K562 (cell line): ENCODE results near the gene DHPS. TPM values are rescaled to one million over a fixed set of nuclear protein-coding genes. Genes with fewer than 3 reads are reported as not detected.

ENCODE experiments used
- ARHGAP35 ChIP-seq: fragments of 450-650 bp; IDR thresholded peaks from 2 replicates; pipeline ENCODE4 v1.6.1; 2018; ENCODE audit not compliant: partially characterized antibody
- BCL6 ChIP-seq: fragments of 250-450 bp; sonication (Bioruptor Pico); IDR thresholded peaks from 2 replicates; pipeline ENCODE4 v1.4.0; 2020
- CBFB ChIP-seq: sonication (generic); formaldehyde crosslinking; IDR thresholded peaks from 2 replicates; pipeline ENCODE4 v1.4.0; 2020; ENCODE audit warnings: mild to moderate bottlenecking, missing genetic modification reagents
- CEBPG ChIP-seq, 3 experiments: fragments of 200-800 bp in 1 of 3; sonication (Bioruptor generic) in 1 of 3; sonication (generic) in 1 of 3; formaldehyde crosslinking in 1 of 3; IDR thresholded peaks in 2 of 3; conservative IDR thresholded peaks in 1 of 3; 2 replicates each; pipeline versions ENCODE4 v1.6.1 to v1.8.0; 2016 to 2022; ENCODE audit warnings: missing compliant biosample characterization in 2 of 3, missing genetic modification characterization in 2 of 3, mild to moderate bottlenecking in 1 of 3, missing genetic modification reagents in 1 of 3
- CGGBP1 ChIP-seq: fragments of 250-450 bp; sonication (Bioruptor Pico); IDR thresholded peaks from 2 replicates; pipeline ENCODE4 v1.9.0; 2021; ENCODE audit warnings: mild to moderate bottlenecking
- FOXK1 ChIP-seq: sonication (generic); formaldehyde crosslinking; IDR thresholded peaks from 2 replicates; pipeline ENCODE4 v1.8.0; 2022; ENCODE audit warnings: missing genetic modification reagents, mild to moderate bottlenecking, borderline replicate concordance
- HDAC2 ChIP-seq: fragments of 450-650 bp; IDR thresholded peaks from 2 replicates; pipeline ENCODE4 v1.6.1; 2016; ENCODE audit warnings: mild to moderate bottlenecking
- KDM2B ChIP-seq: fragments of 250-450 bp; sonication (Bioruptor Pico); IDR thresholded peaks from 2 replicates; pipeline ENCODE4 v1.8.0; 2021; ENCODE audit warnings: mild to moderate bottlenecking, moderate library complexity
- KDM5B ChIP-seq: fragments of 200-600 bp; sonication (generic); IDR thresholded peaks from 2 replicates; pipeline ENCODE4 v1.6.1; 2012; ENCODE audit warnings: low read depth, mild to moderate bottlenecking, moderate library complexity, low read length, control low read depth, inconsistent platforms; ENCODE audit not compliant: insufficient replicate concordance
- NKRF ChIP-seq: fragments of 450-650 bp; IDR thresholded peaks from 2 replicates; pipeline ENCODE4 v1.6.1; 2016; ENCODE audit warnings: borderline replicate concordance
- PCBP2 ChIP-seq: fragments of 200-400 bp; formaldehyde crosslinking; IDR thresholded peaks from 2 replicates; pipeline ENCODE4 v1.6.1; 2018; ENCODE audit warnings: low read length, low read depth, mild to moderate bottlenecking, moderate library complexity; ENCODE audit not compliant: poor library complexity, severe bottlenecking
- PREB ChIP-seq: sonication (generic); formaldehyde crosslinking; IDR thresholded peaks from 2 replicates; pipeline ENCODE4 v1.8.1; 2023; ENCODE audit warnings: mild to moderate bottlenecking, missing genetic modification reagents
- PRMT5 ChIP-seq: sonication (generic); formaldehyde crosslinking; IDR thresholded peaks from 2 replicates; pipeline ENCODE4 v1.5.0; 2020; ENCODE audit warnings: missing genetic modification reagents
- SAFB ChIP-seq: fragments of 200-400 bp; formaldehyde crosslinking; IDR thresholded peaks from 2 replicates; pipeline ENCODE4 v1.6.1; 2017; ENCODE audit warnings: low read depth, low read length, borderline replicate concordance
- STAT5A ChIP-seq: IDR thresholded peaks from 2 replicates; pipeline ENCODE4 v1.6.1; 2012; ENCODE audit warnings: low read length, inconsistent platforms, borderline replicate concordance
- SUPT5H ChIP-seq: fragments of 450-650 bp; IDR thresholded peaks from 2 replicates; pipeline ENCODE4 v1.6.1; 2016
- TARDBP ChIP-seq: fragments of 450-650 bp; IDR thresholded peaks from 2 replicates; pipeline ENCODE4 v1.6.1; 2016
- TBP ChIP-seq: optimal IDR thresholded peaks from 2 replicates; pipeline ENCODE3; 2011; ENCODE audit warnings: low read depth, low read length, improper control_type of control experiment
- ZEB2 ChIP-seq: fragments of 450-650 bp; IDR thresholded peaks from 2 replicates; pipeline ENCODE4 v1.6.1; 2016
- ZNF263 ChIP-seq: sonication (generic); formaldehyde crosslinking; IDR thresholded peaks from 2 replicates; pipeline ENCODE4 v1.8.0; 2022; ENCODE audit warnings: mild to moderate bottlenecking, missing genetic modification reagents, borderline replicate concordance
- ZNF449 ChIP-seq: fragments of 250-450 bp; sonication (Bioruptor Pico); IDR thresholded peaks from 2 replicates; pipeline ENCODE4 v1.8.0; 2022; ENCODE audit warnings: moderate library complexity, mild to moderate bottlenecking, inconsistent platforms
- ZNF707 ChIP-seq: fragments of 250-450 bp; sonication (Bioruptor Pico); conservative IDR thresholded peaks from 2 replicates; pipeline ENCODE4 v1.8.0; 2022; ENCODE audit warnings: inconsistent platforms, mild to moderate bottlenecking, moderate library complexity
- ZNF75A ChIP-seq: fragments of 450-650 bp; formaldehyde crosslinking; IDR thresholded peaks from 2 replicates; pipeline ENCODE4 v1.4.0; 2020; ENCODE audit warnings: mild to moderate bottlenecking
- ZNF76 ChIP-seq: fragments of 250-450 bp; sonication (Bioruptor Pico); IDR thresholded peaks from 2 replicates; pipeline ENCODE4 v1.4.0; 2020; ENCODE audit warnings: mild to moderate bottlenecking, moderate library complexity, borderline replicate concordance
- polyA plus RNA-seq, 8 experiments: library from polyadenylated mRNA; depleted of rRNA in 4 of 8; stranded (reverse) in 5 of 8; unstranded in 3 of 8; fragments of >200 nt; fragmentation: Nextera tagmentation in 2 of 8; fragmentation: Illumina TruSeq in 1 of 8; extraction: Ambion mirVana in 2 of 8; extraction: Trizol in 1 of 8; gene quantifications; 2 replicates each; pipeline versions ENCODE4 v1.2.1 to v1.2.3, GENCODE V29; 2011 to 2014; ENCODE audit warnings: inconsistent platforms in 1 of 8, missing spikeins in 1 of 8
- total RNA-seq, 7 experiments: library from RNA; depleted of rRNA in 6 of 7; stranded (reverse); fragments of >200 nt in 6 of 7; fragmentation: Illumina TruSeq in 2 of 7; extraction: Trizol in 2 of 7; gene quantifications; 2 replicates each; pipeline versions ENCODE4 v1.2.1 to v1.2.3, GENCODE V29; 2011 to 2021; ENCODE audit warnings: low replicate concordance in 1 of 7

The DHPS gene
- total and polyA plus RNA-seq, 9 of the 15 experiments (the other 6 are each of a cell fraction or from before 2014, with no cell fraction given), result 47.1 to 110 (median 79.9) TPM

GRCh38 chr19:12669270-12670158, 12.2 kb downstream of the DHPS start (continued):
- no peak for TF ChIP-seq PCBP2
- TF ChIP-seq PREB (CRISPR knock-in tag), result no peak
- TF ChIP-seq NKRF, result peak; percentile 86; the same call in 1 of the 2 replicates
- TF ChIP-seq PRMT5 (CRISPR knock-in tag), result no peak
- no peak for TF ChIP-seq ZNF707 (CRISPR knock-in tag)
- no peak for TF ChIP-seq ZNF449
- no peak for TF ChIP-seq TARDBP
- no peak for TF ChIP-seq ARHGAP35
- no peak for TF ChIP-seq CEBPG (CRISPR knock-in tag; IDR thresholded peaks at IDR 0.05)
- no peak for TF ChIP-seq CEBPG (tag; conservative IDR thresholded peaks at IDR 0.05 in 1 of 2, IDR thresholded peaks at IDR 0.05 in 1 of 2)
- peak; percentile 51; the same call in 1 of the 2 replicates for TF ChIP-seq ZNF76 (CRISPR knock-in tag)
- TF ChIP-seq BCL6 (CRISPR knock-in tag), result no peak
- 0 out of 2 replicates have a peak, but pooled peaks have one; percentile 28 for TF ChIP-seq ZNF75A (CRISPR knock-in tag)
- no peak for TF ChIP-seq CGGBP1
- peak; percentile 57 for TF ChIP-seq TBP
- TF ChIP-seq CBFB (CRISPR knock-in tag), result no peak
- peak; percentile 28; the same call in 1 of the 2 replicates for TF ChIP-seq STAT5A
- peak; percentile 100 for TF ChIP-seq ZEB2
- no peak for TF ChIP-seq KDM2B
- peak; percentile 94 for TF ChIP-seq HDAC2
- no peak for TF ChIP-seq FOXK1
- TF ChIP-seq SAFB, result no peak
- TF ChIP-seq SUPT5H, result peak; percentile 81
- no peak; the same call in 1 of the 2 replicates for TF ChIP-seq ZNF263 (CRISPR knock-in tag)
- TF ChIP-seq KDM5B, result peak; percentile 52
